GM23338 (cell line): Measurements from ENCODE around the gene PARP9. TPM values are rescaled to one million over a fixed set of nuclear protein-coding genes. Genes with fewer than 3 reads are reported as not detected.
A peak's percentile ranks its signal among the peaks of the same experiment; 100 is the strongest.

Experiments
- ATAC-seq: fragments of 200-7000 bp; cut with Tn5 transposase; 3 replicates; pipeline ENCODE4 v1.9.1; 2020
- DNase-seq: peaks from one replicate; pipeline ENCODE4 v3.0.0-alpha.2; 2015; ENCODE audit warnings: low spot score
- H2AFZ ChIP-seq: fragments of 200-600 bp; sonication (generic); 2 replicates; pipeline ENCODE4 v1.8.0; 2016; ENCODE audit warnings: antibody characterized with exemption, mild to moderate bottlenecking, moderate library complexity
- H3F3A ChIP-seq: fragments of 200-600 bp; sonication (generic); replicated peaks from 2 replicates; pipeline ENCODE4 v1.8.0; 2017; ENCODE audit warnings: antibody characterized with exemption, mixed run types, low read depth
- H3K27ac ChIP-seq: fragments of 200-600 bp; sonication (generic); 2 replicates; pipeline ENCODE4 v1.6.1; 2016; ENCODE audit warnings: low read depth
- H3K27me3 ChIP-seq: fragments of 200-600 bp; sonication (generic); 2 replicates; pipeline ENCODE4 v1.8.0; 2016; ENCODE audit warnings: mild to moderate bottlenecking, mixed run types, moderate library complexity; ENCODE audit not compliant: insufficient read depth
- H3K36me3 ChIP-seq: fragments of 200-600 bp; sonication (generic); 2 replicates; pipeline ENCODE4 v1.8.0; 2016; ENCODE audit warnings: mild to moderate bottlenecking; ENCODE audit not compliant: insufficient read depth
- H3K4me1 ChIP-seq: fragments of 200-600 bp; sonication (generic); 2 replicates; pipeline ENCODE4 v1.8.0; 2016; ENCODE audit warnings: mild to moderate bottlenecking, moderate library complexity; ENCODE audit not compliant: insufficient read depth
- H3K4me2 ChIP-seq: fragments of 200-600 bp; sonication (generic); 2 replicates; pipeline ENCODE4 v1.7.1; 2017; ENCODE audit warnings: mixed run types
- H3K4me3 ChIP-seq: fragments of 200-600 bp; sonication (generic); 2 replicates; pipeline ENCODE4 v1.6.1; 2016; ENCODE audit warnings: mixed run types
- H3K79me2 ChIP-seq: fragments of 200-600 bp; sonication (generic); replicated peaks from 2 replicates; pipeline ENCODE4 v1.8.0; 2017; ENCODE audit warnings: mild to moderate bottlenecking; ENCODE audit not compliant: insufficient read depth
- H3K9me2 ChIP-seq: fragments of 200-600 bp; sonication (generic); 2 replicates; pipeline ENCODE4 v1.8.0; 2017; ENCODE audit not compliant: insufficient read depth
- H4K20me1 ChIP-seq: fragments of 200-600 bp; sonication (generic); replicated peaks from 2 replicates; pipeline ENCODE4 v1.8.0; 2017; ENCODE audit warnings: mild to moderate bottlenecking; ENCODE audit not compliant: insufficient read depth
- H3K27ac Mint-ChIP-seq: 2 replicates; pipeline ENCODE4 v1.8.0; 2020; ENCODE audit warnings: inconsistent platforms, mild to moderate bottlenecking, moderate library complexity, mixed read lengths
- H3K27me3 Mint-ChIP-seq: 3 replicates; pipeline ENCODE4 v1.8.0; 2022; ENCODE audit warnings: low read depth, mild to moderate bottlenecking, moderate library complexity, mixed read lengths, inconsistent platforms; ENCODE audit not compliant: insufficient read depth, poor library complexity
- H3K36me3 Mint-ChIP-seq: 3 replicates; pipeline ENCODE4 v1.8.0; 2021; ENCODE audit warnings: low read depth, mild to moderate bottlenecking, inconsistent platforms, moderate library complexity, mixed read lengths
- H3K4me1 Mint-ChIP-seq: 3 replicates; pipeline ENCODE4 v1.8.0; 2020; ENCODE audit warnings: mild to moderate bottlenecking, inconsistent platforms, mixed read lengths
- H3K4me3 Mint-ChIP-seq: 3 replicates; pipeline ENCODE4 v1.8.0; 2021; ENCODE audit warnings: moderate library complexity, mild to moderate bottlenecking, inconsistent platforms, mixed read lengths
- H3K9me3 Mint-ChIP-seq: 3 replicates; pipeline ENCODE4 v1.8.0; 2020; ENCODE audit warnings: moderate library complexity, mild to moderate bottlenecking, inconsistent platforms, mixed read lengths
- EZH2 ChIP-seq: fragments of 200-600 bp; sonication (generic); IDR thresholded peaks from one replicate; pipeline ENCODE4 v1.8.0; 2017; ENCODE audit warnings: antibody characterized with exemption, mild to moderate bottlenecking, low read depth; ENCODE audit not compliant: unreplicated experiment
- EZH2phosphoT487 ChIP-seq: fragments of 200-600 bp; sonication (generic); IDR thresholded peaks from one replicate; pipeline ENCODE4 v1.8.1; 2018; ENCODE audit warnings: antibody characterized with exemption; ENCODE audit not compliant: unreplicated experiment
- JUNB ChIP-seq: IDR thresholded peaks from one replicate; pipeline ENCODE4 v1.6.1; 2016; ENCODE audit warnings: antibody characterized with exemption; ENCODE audit not compliant: unreplicated experiment
- NANOG ChIP-seq: IDR thresholded peaks from 2 replicates; pipeline ENCODE4 v1.6.1; 2016; ENCODE audit warnings: antibody characterized with exemption, borderline replicate concordance
- POLR2AphosphoS5 ChIP-seq: IDR thresholded peaks from 2 replicates; pipeline ENCODE4 v1.6.1; 2016; ENCODE audit warnings: antibody characterized with exemption, low read depth
- ZNF114 ChIP-seq: fragments of 250-450 bp; sonication (Bioruptor Pico); IDR thresholded peaks from 2 replicates; pipeline ENCODE4 v1.5.0; 2020; ENCODE audit warnings: mild to moderate bottlenecking, moderate library complexity
- ZNF331 ChIP-seq: fragments of 250-450 bp; sonication (Bioruptor Pico); IDR thresholded peaks from 2 replicates; pipeline ENCODE4 v1.5.0; 2020; ENCODE audit warnings: low read depth, mild to moderate bottlenecking, moderate library complexity
- polyA plus RNA-seq: library from polyadenylated mRNA; unstranded; fragments of >200 nt; fragmentation: Nextera tagmentation; extraction: Ambion mirVana; gene quantifications from 2 replicates; pipeline ENCODE4 v1.2.1, GENCODE V29; 2016
- total RNA-seq: library from RNA; depleted of rRNA; stranded (reverse); fragments of >200 nt; shearing (Covaris generic); gene quantifications from 2 replicates; pipeline ENCODE4 v1.2.3, GENCODE V29; 2014
- TF ChIP-seq, protein P1 (sequence below): IDR thresholded peaks from one replicate; pipeline ENCODE4 v1.6.1; 2018; ENCODE audit warnings: antibody characterized with exemption; ENCODE audit not compliant: unreplicated experiment
- TF ChIP-seq, protein P2 (sequence below), 2 experiments: fragments of 200-600 bp in 1 of 2; sonication (generic) in 1 of 2; conservative IDR thresholded peaks; 2 replicates each; pipeline versions ENCODE4 v1.5.1 to v1.6.1; 2016 to 2017; ENCODE audit warnings: antibody characterized with exemption in 2 of 2, low read depth in 2 of 2, mild to moderate bottlenecking in 2 of 2, moderate library complexity in 1 of 2
- TF ChIP-seq, protein P3 (sequence below): IDR thresholded peaks from 2 replicates; pipeline ENCODE4 v1.6.1; 2016; ENCODE audit warnings: antibody characterized with exemption

Gene PARP9
- total and polyA plus RNA-seq, 2 experiments from 2014 or later = 1.8 to 2.2 TPM

DNA sequence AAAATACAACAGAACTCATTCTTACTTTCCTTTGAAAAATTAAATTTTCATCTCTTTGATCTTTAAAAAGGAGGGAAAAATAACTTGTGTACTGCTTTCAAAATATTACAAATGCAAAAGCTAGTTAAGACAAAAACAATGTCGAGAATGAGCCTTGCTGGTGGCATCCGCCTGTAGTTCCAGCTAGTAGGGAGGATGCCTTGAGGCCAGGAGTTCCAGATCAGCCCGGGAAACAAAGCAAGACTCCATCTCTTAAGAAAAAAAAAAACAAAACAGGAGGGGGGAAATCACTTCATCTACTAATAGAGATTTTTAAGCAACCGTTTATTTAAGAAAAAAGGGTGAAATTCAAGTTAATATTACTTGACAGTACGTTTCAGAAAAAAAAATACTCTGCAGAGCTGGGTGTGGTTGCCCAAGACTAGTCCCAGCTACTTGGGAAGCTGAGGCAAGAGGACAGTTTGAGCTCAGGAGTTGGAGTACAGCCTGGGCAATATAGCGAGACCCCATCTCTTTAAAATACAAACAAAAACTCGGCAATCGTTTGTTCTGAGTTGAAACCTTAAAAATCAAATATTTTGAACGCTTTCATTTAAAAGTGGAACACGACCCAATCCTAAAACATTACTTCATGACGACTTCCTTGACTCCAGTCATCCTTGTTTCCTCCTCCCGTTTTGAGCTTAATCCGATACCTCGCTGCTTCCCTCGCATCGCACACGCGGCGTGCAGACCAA is 50.5 kb downstream of the PARP9 start:
- ATAC-seq (no peak), DNase-seq (peak; percentile 51)
- no peaks in the 10 kb centered on the region for H3K36me3 Mint-ChIP-seq
- H3K9me3 Mint-ChIP-seq = no peaks in the 10 kb centered on the region
- Histone ChIP-seq H3K9me2 (no peaks in the 10 kb centered on the region), H3K4me1 (peaks cover 51% of the 10 kb centered on the region), H3F3A (no peaks in the 10 kb centered on the region; the same call in 1 of the 2 replicates), H2AFZ (no peak overlapping the region), H3K27ac (peak overlapping the region; percentile 4; the same call in 1 of the 2 replicates), H3K4me2 (peak overlapping the region; percentile 65), H3K4me3 (peak overlapping the region; percentile 71), H3K79me2 (peaks cover 56% of the 10 kb centered on the region), H4K20me1 (peaks cover 24% of the 10 kb centered on the region; the same call in 1 of the 2 replicates), H3K27me3 (no peaks in the 10 kb centered on the region), H3K36me3 (no peaks in the 10 kb centered on the region)
- H3K4me3 Mint-ChIP-seq = peak overlapping the region; percentile 87
- TF ChIP-seq EZH2phosphoT487 = no peak
- TF ChIP-seq, protein P1, sequence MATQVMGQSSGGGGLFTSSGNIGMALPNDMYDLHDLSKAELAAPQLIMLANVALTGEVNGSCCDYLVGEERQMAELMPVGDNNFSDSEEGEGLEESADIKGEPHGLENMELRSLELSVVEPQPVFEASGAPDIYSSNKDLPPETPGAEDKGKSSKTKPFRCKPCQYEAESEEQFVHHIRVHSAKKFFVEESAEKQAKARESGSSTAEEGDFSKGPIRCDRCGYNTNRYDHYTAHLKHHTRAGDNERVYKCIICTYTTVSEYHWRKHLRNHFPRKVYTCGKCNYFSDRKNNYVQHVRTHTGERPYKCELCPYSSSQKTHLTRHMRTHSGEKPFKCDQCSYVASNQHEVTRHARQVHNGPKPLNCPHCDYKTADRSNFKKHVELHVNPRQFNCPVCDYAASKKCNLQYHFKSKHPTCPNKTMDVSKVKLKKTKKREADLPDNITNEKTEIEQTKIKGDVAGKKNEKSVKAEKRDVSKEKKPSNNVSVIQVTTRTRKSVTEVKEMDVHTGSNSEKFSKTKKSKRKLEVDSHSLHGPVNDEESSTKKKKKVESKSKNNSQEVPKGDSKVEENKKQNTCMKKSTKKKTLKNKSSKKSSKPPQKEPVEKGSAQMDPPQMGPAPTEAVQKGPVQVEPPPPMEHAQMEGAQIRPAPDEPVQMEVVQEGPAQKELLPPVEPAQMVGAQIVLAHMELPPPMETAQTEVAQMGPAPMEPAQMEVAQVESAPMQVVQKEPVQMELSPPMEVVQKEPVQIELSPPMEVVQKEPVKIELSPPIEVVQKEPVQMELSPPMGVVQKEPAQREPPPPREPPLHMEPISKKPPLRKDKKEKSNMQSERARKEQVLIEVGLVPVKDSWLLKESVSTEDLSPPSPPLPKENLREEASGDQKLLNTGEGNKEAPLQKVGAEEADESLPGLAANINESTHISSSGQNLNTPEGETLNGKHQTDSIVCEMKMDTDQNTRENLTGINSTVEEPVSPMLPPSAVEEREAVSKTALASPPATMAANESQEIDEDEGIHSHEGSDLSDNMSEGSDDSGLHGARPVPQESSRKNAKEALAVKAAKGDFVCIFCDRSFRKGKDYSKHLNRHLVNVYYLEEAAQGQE = no peak
- TF ChIP-seq, protein P2, sequence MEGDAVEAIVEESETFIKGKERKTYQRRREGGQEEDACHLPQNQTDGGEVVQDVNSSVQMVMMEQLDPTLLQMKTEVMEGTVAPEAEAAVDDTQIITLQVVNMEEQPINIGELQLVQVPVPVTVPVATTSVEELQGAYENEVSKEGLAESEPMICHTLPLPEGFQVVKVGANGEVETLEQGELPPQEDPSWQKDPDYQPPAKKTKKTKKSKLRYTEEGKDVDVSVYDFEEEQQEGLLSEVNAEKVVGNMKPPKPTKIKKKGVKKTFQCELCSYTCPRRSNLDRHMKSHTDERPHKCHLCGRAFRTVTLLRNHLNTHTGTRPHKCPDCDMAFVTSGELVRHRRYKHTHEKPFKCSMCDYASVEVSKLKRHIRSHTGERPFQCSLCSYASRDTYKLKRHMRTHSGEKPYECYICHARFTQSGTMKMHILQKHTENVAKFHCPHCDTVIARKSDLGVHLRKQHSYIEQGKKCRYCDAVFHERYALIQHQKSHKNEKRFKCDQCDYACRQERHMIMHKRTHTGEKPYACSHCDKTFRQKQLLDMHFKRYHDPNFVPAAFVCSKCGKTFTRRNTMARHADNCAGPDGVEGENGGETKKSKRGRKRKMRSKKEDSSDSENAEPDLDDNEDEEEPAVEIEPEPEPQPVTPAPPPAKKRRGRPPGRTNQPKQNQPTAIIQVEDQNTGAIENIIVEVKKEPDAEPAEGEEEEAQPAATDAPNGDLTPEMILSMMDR (conservative IDR thresholded peaks at IDR 0.05; ENCODE audit: low read depth in 2 of 2) = no peak
- H3K4me1 Mint-ChIP-seq = peaks cover 48% of the 10 kb centered on the region
- peaks cover 2% of the 10 kb centered on the region for H3K27me3 Mint-ChIP-seq
- peak overlapping the region; percentile 79 for H3K27ac Mint-ChIP-seq

DNA sequence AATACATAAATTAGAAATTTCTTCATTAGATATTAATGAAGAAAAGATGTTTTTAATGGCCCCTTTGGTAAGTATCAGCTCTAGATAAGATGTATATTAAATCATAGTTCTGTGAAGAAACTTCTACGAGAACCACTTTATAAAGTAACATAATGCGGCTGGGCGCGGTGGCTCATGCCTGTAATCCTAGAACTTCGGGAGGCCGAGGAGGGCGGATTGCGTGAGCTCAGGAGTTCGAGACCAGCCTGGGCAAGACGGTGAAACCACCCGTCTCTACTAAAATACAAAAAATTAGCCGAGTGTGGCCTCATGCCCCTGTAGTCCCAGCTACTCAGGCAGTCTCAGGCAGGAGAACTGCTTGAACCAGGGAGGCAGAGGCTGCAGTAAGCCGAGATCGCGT is 51.8 kb downstream of the PARP9 start:
- Histone ChIP-seq H3F3A (no peaks in the 10 kb centered on the region; the same call in 1 of the 2 replicates), H3K79me2 (peaks cover 68% of the 10 kb centered on the region), H4K20me1 (peaks cover 34% of the 10 kb centered on the region), H3K36me3 (no peaks in the 10 kb centered on the region), H3K4me2 (peak overlapping the region; percentile 65), H3K27ac (no peak overlapping the region), H3K4me3 (peak overlapping the region; percentile 71; the same call in 1 of the 2 replicates), H2AFZ (no peak overlapping the region), H3K9me2 (no peaks in the 10 kb centered on the region), H3K27me3 (no peaks in the 10 kb centered on the region), H3K4me1 (peaks cover 54% of the 10 kb centered on the region)
- DNase-seq (peak; percentile 29), ATAC-seq (no peak)
- peaks cover 52% of the 10 kb centered on the region for H3K4me1 Mint-ChIP-seq
- no peaks in the 10 kb centered on the region for H3K9me3 Mint-ChIP-seq
- H3K4me3 Mint-ChIP-seq = 0 out of 3 replicates have a peak overlapping the region, but pooled peaks have one; percentile 37
- H3K27me3 Mint-ChIP-seq = peaks cover 2% of the 10 kb centered on the region
- no peaks in the 10 kb centered on the region for H3K36me3 Mint-ChIP-seq
- H3K27ac Mint-ChIP-seq = no peak overlapping the region
- TF ChIP-seq, protein P3, sequence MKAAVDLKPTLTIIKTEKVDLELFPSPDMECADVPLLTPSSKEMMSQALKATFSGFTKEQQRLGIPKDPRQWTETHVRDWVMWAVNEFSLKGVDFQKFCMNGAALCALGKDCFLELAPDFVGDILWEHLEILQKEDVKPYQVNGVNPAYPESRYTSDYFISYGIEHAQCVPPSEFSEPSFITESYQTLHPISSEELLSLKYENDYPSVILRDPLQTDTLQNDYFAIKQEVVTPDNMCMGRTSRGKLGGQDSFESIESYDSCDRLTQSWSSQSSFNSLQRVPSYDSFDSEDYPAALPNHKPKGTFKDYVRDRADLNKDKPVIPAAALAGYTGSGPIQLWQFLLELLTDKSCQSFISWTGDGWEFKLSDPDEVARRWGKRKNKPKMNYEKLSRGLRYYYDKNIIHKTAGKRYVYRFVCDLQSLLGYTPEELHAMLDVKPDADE = no peak
- TF ChIP-seq NANOG = no peak
- no peak for TF ChIP-seq EZH2
- no peak for TF ChIP-seq ZNF114 (CRISPR knock-in tag)
- TF ChIP-seq, protein P2 (conservative IDR thresholded peaks at IDR 0.05; ENCODE audit: low read depth in 2 of 2) = no peak
- TF ChIP-seq POLR2AphosphoS5 = no peak
- TF ChIP-seq JUNB = no peak
- TF ChIP-seq, protein P1 = no peak
- no peak for TF ChIP-seq ZNF331 (CRISPR knock-in tag)
- TF ChIP-seq EZH2phosphoT487 = no peak
